Skin epidermis (tissue), 12 donors: ENCODE measurements around the gene FASTKD3.
A peak's percentile ranks its signal among the peaks of the same experiment; 100 is the strongest.

Experiments
- H3K27ac ChIP-seq, 21 experiments: fragments of 200-600 bp; sonication (generic) in 11 of 21; one replicate each; pipeline ENCODE4 v1.5.0; 2020; ENCODE audit warnings: mild to moderate bottlenecking in 3 of 21, inconsistent platforms in 2 of 21, moderate library complexity in 2 of 21
- H3K4me3 ChIP-seq, 7 experiments: fragments of 200-600 bp; sonication (generic) in 2 of 7; one replicate each; pipeline ENCODE4 v1.5.0; 2020; ENCODE audit warnings: inconsistent platforms in 2 of 7, mild to moderate bottlenecking in 2 of 7, moderate library complexity in 1 of 7

Gene FASTKD3

DNA sequence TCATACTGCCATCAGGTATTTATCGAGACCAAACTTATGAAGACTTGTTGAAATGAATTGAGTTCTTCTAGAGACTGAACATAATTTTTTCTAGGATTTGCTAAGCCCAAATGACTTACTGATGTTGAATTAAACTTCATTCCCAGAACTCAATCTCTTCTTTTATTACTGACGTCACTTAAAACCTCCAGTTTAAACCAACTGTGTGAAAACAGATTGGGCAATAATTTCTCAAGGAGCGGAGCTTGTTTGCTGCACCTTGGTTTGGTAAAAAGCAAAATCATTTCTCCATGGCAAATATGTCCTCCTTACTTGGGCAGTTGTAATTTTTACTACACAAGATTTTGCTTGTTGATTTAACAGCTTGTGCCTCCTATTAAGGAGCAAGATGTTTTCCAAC, 55.3 kb downstream of the FASTKD3 start:
- peak overlapping the region in 1 of 21 experiments; percentile 24 for H3K27ac ChIP-seq
- H3K4me3 ChIP-seq: no peak overlapping the region

DNA sequence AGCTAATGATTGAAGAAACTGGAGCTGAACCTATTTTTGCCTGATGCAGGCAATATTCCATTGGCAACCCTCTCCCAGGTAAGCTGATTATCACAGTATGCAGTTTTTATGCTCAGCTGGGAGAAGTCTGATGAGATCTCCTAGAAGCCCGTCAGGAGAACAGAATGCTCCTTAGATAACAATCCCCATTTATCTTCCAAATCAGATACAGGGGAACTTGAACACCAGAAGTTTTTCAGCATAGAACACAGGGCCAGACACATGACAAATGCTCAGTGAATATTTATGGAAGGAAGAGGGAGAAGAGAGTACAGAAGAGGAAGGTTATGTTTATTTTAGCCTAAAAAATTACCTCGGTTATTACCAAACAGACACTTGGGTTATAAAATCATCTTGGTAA, 55.8 kb downstream of the FASTKD3 start:
- Histone ChIP-seq H3K27ac (peak overlapping the region in 1 of 21 experiments; percentile 24), H3K4me3 (no peak overlapping the region)

GRCh38 chr5:7811715-7812114, 57.1 kb downstream of the FASTKD3 start:
- H3K27ac ChIP-seq: no peak overlapping the region
- H3K4me3 ChIP-seq: no peak overlapping the region
